Putamen (tissue), 1 donor: Measurements from ENCODE around the gene PADI6.
"Not testable (repeated sequence)": the region's sequence is repeated elsewhere in the genome, so short reads cannot be mapped to it uniquely, and the experiment has no call there.

Source experiments
- DNase-seq: peaks from one replicate; pipeline ENCODE4 v3.0.0-alpha.2; 2016; ENCODE audit warnings: low spot score

Gene PADI6

DNA sequence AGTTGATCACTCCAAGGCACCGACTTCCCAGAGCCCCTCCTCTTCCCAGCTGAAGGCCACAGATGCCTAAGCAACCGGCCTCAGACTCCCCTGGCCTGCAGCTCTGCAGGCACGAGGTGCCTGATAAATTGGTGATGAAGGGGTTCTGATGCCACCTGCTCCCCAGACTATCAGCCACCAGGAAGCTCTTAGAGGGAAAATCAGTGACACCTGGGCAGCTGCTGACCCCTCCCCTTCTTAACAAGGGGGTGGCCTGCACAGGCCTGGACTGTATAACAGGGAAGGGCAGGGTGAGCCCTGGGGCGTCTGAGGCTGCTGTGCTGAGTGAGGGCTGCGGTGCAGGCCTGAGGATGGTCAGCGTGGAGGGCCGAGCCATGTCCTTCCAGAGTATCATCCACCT is at the start of gene PADI6:
Gene PADI6, plus strand, starts transcription at position 301 of the 400 bp plus-strand sequence. Its CDS starts 50 bp downstream, at position 351.
- DNase-seq = no peak

DNA sequence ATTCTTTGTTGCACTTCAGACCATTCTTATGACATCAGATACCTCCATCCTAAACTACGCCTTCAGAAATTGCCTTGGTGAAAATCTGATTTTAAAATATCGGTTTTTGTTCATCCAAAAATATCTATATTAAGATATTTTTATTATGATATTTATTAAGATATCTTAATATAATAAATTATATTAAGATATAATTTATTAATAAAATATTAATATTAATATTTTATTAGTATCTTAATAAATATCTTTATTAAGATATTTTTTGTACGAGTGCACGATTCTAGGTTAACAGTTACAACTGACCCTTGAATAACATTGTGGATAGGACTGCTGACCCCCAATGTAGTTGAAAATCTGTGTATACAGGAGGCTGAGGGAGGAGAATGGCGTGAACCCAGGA is 43.1 kb upstream of the PADI6 start:
- DNase-seq = no peak

DNA sequence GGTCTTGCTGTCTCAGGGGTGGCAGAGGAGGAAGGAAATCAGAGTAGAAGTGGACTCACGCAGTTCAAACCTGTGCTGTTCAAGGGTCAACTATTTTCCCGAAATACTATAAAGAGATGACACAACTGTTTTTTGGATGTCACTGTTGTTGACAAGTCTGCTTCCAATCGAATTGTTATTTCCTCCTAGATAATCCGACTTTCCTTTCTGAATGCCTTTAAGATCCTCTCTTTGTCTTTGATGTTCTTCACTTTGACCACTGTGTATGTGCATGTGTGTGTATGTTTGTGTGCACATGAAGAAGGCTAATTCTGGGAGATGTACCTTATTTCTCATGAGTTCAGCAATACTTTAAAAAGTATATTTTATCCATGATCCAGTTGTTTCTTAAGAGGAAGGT is 42.4 kb upstream of the PADI6 start:
- DNase-seq = no peak

DNA sequence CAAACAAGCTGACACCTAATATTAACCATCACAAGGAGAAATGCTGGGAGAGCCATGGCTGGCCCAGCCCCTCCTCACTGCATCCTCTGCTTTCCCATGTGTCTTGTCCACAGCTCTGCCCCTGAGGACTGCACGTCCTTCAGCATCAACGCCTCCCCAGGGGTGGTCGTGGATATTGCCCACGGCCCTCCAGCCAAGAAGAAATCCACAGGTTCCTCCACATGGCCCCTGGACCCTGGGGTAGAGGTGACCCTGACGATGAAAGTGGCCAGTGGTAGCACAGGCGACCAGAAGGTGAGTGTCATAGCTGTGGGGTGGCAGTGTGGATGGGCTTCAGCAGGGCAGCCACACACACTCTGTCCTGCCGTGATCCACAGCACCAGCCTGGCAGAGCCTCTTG is 41.1 kb upstream of the PADI6 start:
- DNase-seq = no peak

DNA sequence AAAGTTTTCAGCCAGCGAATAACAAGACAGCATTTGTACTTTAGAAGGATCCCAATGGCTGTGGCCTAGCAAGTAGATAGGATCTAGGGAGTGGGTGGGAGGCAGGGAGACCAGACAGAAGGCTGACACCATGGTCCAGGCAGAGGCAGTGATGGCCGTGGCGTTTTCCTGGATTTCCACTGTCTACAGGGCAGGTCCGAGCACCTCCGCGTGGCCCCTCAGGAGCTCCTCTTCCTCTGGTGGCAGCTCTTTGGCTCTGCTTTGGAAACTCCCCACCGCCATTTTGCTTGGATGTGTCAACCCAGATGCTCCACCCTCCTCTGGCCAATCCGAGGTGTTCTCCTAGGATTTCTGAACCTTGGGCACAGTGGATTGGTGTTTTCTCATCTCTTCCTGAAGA is 38.9 kb upstream of the PADI6 start:
- no peak for DNase-seq

DNA sequence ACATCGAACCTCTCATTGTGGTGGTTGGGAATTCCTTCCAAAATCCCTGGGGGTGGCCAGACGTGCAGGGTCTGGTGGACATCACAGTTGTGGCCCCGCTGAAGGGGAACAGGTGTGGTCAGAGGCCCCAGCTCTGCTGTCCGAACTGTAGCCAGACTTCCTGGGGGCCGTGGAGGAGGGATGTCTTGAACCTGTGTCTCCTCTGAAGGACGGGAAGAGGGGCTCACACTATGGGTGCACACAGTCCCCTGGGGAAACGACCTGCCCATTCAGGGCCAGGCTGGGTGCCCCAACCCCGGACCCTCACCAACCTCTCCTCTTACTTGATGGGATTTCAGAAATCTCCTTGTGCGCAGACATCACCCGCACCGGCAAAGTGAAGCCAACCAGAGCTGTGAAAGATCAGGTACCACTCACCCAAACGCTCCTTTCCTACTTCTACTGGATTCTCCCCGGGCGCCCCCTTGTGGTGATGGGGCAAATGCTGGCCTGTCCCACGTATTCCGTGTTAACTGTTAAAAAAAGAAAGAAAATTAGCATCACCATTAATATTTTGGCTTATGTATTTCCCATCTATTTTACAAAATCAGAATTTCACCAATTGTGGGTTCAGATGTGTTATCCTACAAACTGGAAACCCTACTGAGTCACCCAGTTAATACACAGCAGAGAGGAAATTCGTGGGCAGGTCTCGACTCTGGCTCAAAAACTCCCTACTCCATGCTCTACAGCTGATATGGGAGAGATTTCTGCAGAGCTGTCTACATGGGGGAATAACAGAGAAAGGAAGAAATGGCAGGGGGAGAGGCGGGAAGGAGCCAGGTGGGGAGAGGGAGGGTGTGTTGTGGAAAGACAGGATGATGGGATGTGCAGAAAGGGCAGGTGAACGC is 35.9 kb upstream of the PADI6 start:
- DNase-seq = peak; percentile 19

DNA sequence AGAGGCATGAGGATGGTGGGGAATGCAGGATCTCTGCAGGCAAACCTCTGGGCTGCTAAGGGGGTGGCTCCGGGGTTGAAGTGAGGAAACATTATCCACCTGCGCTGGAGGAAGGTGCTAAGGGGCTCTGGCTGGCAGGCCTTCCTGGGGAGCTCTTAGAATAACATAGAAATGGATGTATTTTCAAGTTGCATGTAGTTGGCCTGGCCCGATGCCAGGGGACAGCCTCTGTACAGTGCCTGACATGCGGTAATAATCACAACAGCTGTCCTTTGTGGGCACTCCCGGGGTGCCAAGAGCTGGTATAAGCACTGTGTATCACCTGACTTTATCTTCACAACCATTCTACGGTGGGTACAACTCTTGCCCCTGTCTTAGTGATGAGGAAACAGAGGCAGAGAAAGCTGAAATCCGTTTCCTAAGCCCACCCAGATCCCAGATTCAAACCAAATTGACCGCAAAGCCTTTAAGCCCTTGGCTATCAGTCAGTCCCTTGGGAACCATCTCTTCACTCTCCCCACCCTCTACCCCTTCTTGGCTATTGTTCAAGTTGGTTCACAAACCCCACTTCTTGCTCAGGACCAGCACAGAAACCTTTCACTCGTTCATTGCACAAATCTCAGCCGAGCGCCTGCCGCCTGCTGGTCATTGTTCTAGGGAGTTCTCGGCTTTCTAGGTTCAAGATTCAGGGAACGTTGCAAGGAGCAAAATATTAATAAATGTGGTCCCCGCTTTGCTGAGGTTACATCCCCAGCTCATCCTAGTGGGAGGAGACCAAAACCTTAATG is 33.1 kb upstream of the PADI6 start:
- DNase-seq = no peak

DNA sequence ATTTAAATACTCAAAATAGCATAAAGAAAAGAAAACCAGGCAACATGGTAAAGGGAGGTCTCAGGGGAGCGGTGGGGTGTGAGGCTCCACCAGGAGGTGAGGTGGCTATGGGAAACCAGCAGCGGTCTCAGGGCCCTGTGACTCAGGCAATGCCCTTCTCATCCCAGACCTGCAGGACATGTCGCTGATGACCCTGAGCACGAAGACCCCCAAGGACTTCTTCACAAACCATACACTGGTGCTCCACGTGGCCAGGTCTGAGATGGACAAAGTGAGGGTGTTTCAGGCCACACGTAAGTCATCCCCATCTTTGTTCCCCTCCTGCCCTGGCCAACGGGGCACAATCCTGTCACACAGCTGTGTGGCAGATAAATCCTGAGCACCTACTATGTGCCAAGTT is 32.5 kb upstream of the PADI6 start:
- DNase-seq = no peak

DNA sequence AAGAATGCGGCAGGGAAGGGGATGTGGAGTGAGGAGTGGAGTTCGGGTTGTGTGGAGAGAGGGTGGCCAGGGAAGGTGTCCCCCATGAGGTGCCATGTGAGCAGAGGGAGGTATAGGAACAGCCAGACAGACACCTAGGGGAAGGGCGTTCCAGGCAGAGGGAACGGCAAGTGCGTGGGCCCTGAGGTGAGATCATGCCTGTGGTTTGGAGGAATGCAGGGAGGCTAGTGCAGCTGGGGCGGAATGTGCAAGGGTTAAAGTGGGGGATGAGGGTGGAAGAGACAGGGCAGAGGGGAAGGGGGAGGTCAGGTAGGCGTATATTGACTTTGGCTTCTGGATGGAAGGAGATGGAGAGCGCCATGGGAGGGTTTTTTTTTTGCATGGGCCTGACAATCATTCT is 31.6 kb upstream of the PADI6 start:
- no peak for DNase-seq

DNA sequence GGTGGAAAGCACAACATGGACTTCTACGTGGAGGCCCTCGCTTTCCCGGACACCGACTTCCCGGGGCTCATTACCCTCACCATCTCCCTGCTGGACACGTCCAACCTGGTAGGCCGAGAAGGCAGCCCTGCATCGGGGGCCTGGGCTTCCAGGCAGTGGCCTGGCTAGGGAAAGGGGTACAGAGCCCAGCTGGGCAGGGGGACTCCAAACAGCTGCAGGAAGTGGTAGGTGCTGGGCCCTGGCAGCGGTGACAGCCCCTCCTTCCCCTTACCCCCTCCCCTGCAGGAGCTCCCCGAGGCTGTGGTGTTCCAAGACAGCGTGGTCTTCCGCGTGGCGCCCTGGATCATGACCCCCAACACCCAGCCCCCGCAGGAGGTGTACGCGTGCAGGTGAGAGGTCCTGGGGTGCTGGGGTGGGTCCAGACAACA is 30.0 kb upstream of the PADI6 start:
- no peak for DNase-seq

DNA sequence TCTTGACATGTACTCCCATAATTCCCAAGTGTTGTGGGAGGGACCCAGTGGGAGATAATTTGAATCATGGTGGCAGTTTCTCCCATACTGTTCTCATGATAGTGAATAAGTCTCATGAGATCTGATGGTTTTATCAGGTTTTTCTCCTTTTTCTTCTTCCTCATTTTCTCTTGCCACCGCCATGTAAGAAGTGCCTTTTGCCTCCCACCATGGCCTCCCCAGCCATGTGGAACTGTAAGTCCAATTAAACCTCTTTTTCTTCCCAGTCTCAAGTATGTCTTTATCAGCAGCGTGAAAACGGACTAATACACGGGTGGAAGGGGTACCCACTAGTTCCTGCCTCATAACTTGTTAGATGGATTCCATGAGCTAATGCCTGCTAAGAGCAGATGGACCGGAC is 26.5 kb upstream of the PADI6 start:
- not testable (repeated sequence) for DNase-seq

DNA sequence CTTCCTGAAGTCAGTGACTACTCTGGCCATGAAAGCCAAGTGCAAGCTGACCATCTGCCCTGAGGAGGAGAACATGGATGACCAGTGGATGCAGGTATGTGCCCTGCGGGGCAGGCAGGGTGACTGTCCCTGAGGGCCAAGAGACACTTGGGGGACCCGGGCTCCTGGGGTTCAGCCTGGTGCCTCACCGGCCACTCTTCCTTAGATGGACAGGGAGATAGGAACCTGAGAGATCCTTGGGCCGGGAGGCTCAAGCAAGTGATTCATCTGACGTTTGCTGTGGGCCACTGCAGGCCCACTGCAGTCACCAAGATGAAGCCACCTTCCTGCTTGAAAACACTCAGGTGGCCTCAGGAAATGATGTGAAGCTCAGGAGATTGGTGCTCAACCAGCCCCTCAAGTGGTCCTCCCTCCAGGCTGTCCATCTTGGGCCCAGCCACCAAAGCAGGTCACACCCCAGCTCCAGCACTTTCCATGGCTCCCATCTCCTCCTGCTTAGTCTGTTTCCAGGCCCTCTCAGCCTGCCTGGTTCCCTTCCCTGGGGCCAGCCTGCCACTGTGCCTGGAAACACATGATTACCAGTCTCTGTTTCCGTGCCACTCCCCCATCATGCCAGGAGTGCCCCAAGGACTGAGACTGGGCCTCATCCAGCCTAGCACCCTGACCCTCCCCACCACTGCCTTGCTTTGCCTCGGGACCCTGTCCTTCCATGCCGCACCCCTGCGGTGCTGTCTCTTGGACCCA is 25.8 kb upstream of the PADI6 start:
- no peak for DNase-seq

DNA sequence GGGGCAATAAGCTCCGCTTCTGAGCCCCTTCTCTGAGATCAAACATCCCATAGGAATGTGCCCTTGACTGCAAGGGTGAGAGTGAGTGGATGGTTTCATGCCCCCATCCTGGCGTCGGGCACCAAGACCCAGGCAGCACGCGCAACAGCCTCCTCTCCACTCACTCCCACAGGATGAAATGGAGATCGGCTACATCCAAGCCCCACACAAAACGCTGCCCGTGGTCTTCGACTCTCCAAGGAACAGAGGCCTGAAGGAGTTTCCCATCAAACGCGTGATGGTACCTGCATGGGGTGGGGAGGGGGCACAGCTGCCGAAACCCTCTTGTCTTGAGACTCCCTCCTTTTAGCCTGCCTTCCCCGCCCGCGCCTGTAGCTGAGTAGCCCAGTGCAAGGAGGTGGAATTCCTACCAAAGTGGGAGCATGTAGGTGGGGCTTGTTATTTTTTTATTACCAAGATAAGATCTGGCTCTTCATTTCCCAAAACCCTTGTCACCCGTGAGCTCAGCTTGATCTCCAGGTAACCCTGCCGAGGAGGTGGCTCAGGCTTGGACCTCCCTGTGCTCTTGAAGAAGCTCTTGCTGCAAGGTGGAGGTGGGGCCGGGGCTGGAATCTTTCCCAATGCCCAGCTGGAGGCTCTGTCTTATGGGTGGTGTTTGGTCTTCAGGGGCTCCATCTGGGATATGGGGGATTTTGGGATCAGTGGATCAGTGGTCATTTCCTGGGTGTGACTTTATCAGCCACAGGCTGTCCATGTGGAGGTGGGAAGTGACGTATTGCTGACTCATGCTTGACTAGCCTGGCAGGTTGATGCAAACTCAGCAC is 24.0 kb upstream of the PADI6 start:
- no peak for DNase-seq

DNA sequence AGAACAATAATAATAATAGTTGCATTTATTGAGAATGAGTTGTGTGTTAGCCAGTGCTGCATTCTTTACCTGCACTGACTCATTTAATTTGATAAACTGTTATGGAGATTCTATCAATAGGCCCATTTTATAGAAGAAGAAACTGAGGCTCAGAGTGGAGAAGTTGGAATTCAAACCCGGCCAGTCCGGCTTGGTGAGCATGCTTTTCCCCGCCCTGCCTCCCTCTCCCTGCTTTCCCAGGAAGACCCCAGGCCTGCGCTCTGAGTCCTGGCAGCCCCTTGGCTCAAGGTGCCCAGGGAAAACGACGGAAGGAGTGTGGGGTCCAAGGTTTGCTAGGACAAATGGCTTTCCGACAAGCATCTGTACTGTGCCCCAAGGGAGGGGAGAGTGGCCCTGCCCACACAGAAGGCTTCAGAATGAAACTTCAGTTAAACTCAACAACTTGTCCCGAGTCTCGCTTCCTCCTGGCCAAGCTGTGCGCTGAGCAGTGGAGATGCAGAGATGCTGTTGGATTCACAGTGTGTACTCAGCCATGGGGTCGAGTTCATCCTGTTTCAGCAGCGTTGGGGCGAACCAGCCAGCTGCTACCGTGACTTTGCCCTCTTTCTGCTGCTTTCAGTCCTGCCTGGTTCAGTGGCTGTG is 23.3 kb upstream of the PADI6 start:
- no peak for DNase-seq

DNA sequence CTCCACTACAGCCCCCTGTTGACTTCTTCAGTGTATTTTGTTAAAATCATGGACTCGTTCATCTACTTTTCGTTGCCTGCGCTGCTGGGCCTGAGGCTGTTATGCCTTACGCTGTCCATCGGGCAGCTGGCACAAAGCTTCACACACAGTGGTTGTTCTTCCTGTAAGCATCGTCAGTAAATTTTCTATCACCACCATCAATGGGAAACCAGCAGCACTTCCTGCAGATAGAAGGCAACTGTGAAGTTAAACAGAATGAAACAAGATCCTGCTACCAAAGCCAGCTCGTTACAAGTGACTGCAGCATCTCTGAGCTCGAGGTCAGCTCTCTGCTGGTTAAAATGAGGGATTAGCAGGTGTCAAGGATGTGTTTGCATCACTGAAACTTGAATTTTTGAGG is 21.9 kb upstream of the PADI6 start:
- no peak for DNase-seq

DNA sequence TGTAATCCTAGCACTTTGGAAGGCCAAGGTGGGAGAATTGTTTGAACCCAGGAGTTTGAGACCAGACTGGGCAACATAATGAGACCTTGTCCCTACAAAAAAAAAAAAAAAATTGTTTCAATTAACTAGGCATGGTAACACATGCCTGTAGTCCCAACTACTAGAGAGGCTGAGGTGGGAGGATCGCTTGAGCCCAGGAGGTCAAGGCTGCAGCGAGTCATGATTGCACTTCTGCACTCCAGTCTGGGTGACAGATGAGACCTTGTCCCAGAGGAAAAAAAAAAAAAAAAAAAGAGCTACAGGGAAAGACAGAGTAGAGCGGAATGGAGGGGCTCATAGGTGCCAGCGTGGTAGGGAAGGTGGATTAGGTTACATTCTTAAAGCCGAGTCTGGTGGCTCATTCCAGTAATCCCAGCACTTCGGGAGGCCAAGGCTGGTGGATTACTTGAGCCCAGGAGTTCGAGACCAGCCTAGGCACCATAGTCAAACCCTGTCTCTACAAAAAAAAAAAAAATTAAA is 21.0 kb upstream of the PADI6 start:
- no peak for DNase-seq

DNA sequence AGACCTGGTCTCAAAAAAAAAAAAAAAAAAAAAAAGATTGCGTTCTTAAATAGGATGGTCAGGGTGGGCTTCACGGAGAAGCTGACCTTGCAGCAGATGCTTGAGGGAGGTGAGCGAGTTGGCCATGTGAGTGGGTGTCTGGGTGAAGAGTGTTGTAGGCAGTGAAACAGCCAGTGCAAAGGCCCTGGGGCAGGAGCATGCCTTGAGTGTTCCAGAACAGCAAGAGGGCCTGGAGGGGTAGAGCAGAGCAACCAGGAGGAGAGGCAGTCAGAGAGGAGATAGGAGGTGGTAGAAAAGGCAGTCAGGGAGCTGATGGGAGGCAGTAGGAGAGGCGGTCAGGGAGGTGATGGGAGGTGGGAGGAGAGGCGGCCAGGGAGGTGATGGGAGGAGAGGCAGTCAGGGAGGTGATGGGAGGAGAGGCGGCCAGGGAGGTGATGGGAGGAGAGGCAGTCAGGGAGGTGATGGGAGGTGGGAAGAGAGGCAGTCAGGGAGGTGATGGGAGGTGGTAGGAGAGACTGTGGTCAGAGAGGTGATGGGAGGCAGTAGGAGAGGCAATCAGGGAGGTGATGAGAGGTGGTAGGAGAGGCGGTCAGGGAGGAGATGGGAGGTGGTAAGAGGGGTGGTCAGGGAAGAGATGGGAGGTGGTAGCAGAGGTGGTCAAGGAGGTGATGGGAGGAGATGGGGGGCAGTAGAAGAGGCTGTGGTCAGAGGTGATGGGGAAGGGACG is 20.2 kb upstream of the PADI6 start:
- DNase-seq = no peak

DNA sequence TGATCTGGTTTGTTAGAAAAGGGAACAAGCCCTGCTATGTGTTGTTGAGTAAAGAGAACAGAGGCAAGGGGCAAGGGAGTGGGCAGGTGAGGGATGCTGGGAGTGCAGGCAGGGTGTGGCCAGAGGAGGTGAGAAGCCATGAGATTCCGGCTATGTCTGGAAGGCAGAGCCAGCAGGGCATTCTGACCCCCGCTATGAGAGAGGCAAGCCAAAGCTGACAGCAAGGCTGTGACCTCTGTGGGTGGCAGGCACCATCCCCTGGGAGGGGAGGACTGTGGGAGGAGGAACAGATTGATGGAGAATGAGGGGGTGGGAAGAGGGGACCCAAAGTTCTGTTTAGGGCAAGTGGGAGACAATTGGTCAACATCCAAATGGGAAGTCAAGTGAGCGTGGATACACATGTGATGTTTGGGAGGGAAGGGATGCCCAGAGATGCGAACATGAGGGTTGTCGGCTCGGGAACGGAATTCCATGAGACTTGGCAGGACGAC is 19.5 kb upstream of the PADI6 start:
- no peak for DNase-seq

DNA sequence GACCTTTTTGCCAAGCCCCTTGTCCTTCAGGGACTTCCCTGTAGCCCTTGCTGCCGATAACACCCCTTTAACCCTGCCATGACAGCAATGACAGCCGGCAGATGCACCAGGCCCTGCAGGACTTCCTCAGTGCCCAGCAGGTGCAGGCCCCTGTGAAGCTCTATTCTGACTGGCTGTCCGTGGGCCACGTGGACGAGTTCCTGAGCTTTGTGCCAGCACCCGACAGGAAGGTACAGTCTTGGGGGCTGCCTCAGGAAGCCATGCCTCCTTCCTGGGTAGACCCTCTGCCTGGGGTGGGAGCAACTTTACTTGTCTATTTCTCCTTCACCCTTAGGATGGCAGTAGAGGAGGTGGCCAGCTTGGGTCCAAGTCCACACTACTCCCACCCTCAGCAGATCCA is 16.1 kb upstream of the PADI6 start:
- no peak for DNase-seq

DNA sequence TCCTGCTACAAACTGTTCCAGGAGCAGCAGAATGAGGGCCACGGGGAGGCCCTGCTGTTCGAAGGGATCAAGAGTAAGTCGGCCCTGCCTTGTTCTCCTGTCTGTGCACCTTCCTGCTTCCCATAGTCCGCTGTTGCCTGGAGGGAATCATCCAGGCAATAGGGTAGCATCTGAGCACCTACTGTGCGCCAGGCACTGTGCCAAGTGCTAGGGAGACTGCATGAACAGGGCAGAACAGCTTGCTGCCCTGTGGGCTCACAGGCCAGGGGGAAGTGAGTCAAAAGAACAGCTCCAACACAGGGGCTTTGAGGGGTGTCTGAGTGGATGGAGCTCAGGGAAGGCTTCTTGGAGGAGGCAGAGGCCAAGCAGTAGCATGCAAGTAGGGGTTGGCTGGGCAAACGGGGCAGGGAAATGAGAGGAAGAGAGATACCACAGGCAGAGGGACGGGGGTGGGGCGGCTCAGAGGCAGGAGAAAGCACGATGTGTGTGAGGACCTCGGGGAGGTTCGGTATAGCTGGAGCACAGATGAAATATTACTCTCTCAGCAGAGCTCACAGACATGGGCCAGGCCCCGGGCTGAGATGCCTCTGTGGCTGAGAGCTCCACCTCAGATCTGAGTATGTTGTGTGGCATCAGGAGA is 15.5 kb upstream of the PADI6 start:
- no peak for DNase-seq
